Osteoblast (primary cell): ENCODE data around the gene TTC8. TPM values are rescaled to one million over a fixed set of nuclear protein-coding genes. Genes with fewer than 3 reads are reported as not detected.

ENCODE experiments used
- DNase-seq: peaks from one replicate; pipeline ENCODE4 v3.0.0; 2011; ENCODE audit warnings: low spot score, mixed read lengths; ENCODE audit not compliant: insufficient read length; ENCODE audit errors: missing footprints
- H2AFZ ChIP-seq: 2 replicates; pipeline ENCODE4 v1.6.0; 2011; ENCODE audit warnings: mild to moderate bottlenecking, low read length
- H3K27ac ChIP-seq: 2 replicates; pipeline ENCODE4 v1.5.1; 2011; ENCODE audit warnings: mild to moderate bottlenecking, low read depth, low read length, moderate library complexity
- H3K27me3 ChIP-seq: 2 replicates; pipeline ENCODE4 v1.6.0; 2012; ENCODE audit warnings: mild to moderate bottlenecking, control low read depth, inconsistent platforms, low read length, moderate library complexity; ENCODE audit not compliant: insufficient read depth
- H3K36me3 ChIP-seq: 2 replicates; pipeline ENCODE4 v1.5.1; 2011; ENCODE audit warnings: mild to moderate bottlenecking, low read length, control low read depth, moderate library complexity; ENCODE audit not compliant: insufficient read depth
- H3K4me1 ChIP-seq: 2 replicates; pipeline ENCODE4 v1.5.1; 2011; ENCODE audit warnings: mild to moderate bottlenecking, low read length, control low read depth, moderate library complexity; ENCODE audit not compliant: insufficient read depth
- H3K4me2 ChIP-seq: 2 replicates; pipeline ENCODE4 v1.6.0; 2011; ENCODE audit warnings: mild to moderate bottlenecking, low read length; ENCODE audit not compliant: insufficient read depth
- H3K4me3 ChIP-seq: fragments of 200-600 bp; sonication (generic); 3 replicates; pipeline ENCODE4 v1.5.1; 2012; ENCODE audit warnings: mild to moderate bottlenecking, low read length, inconsistent platforms; ENCODE audit not compliant: insufficient read depth
- H3K79me2 ChIP-seq: 2 replicates; pipeline ENCODE4 v1.6.0; 2012; ENCODE audit warnings: mild to moderate bottlenecking, low read length, control low read depth, inconsistent platforms; ENCODE audit not compliant: insufficient read depth
- H3K9me3 ChIP-seq: 2 replicates; pipeline ENCODE4 v1.5.1; 2011; ENCODE audit warnings: low read depth, low read length, control low read depth
- H4K20me1 ChIP-seq: 2 replicates; pipeline ENCODE4 v1.6.0; 2012; ENCODE audit warnings: mild to moderate bottlenecking, low read length, control low read depth; ENCODE audit not compliant: insufficient read depth
- CTCF ChIP-seq: IDR thresholded peaks from 2 replicates; pipeline ENCODE4 v1.5.1; 2011; ENCODE audit warnings: mild to moderate bottlenecking, low read depth, low read length, moderate library complexity; ENCODE audit errors: extremely low read depth
- total RNA-seq: library from RNA; depleted of rRNA; stranded (reverse); fragments of >200 nt; gene quantifications from 2 replicates; pipeline ENCODE4 v1.2.3, GENCODE V29; 2012

The TTC8 gene
- total RNA-seq, 1 donor = 30.8 TPM

GRCh38 chr14:88866305-88866704, 41.9 kb downstream of the TTC8 start:
- no peak for TF ChIP-seq CTCF
- H3K36me3 ChIP-seq = peaks cover 19% of the 10 kb centered on the region
- no peak overlapping the region for H3K4me3 ChIP-seq
- no peaks in the 10 kb centered on the region for H3K27me3 ChIP-seq
- H3K9me3 ChIP-seq = no peaks in the 10 kb centered on the region
- H3K4me2 ChIP-seq = no peak overlapping the region
- no peaks in the 10 kb centered on the region for H3K79me2 ChIP-seq
- no peaks in the 10 kb centered on the region for H3K4me1 ChIP-seq
- H3K27ac ChIP-seq = no peak overlapping the region
- H4K20me1 ChIP-seq = no peaks in the 10 kb centered on the region
- H2AFZ ChIP-seq = no peak overlapping the region
- DNase-seq = no peak

- Histone ChIP-seq H3K27ac (no peak overlapping the region), H3K4me1 (no peaks in the 10 kb centered on the region), H4K20me1 (no peaks in the 10 kb centered on the region), H2AFZ (no peak overlapping the region), H3K4me2 (no peak overlapping the region), H3K36me3 (peaks cover 28% of the 10 kb centered on the region), H3K4me3 (no peak overlapping the region), H3K9me3 (no peaks in the 10 kb centered on the region), H3K27me3 (no peaks in the 10 kb centered on the region), H3K79me2 (no peaks in the 10 kb centered on the region)
- TF ChIP-seq CTCF = peak; percentile 22
- no peak for DNase-seq
Observed at GRCh38 chr14:88868558-88869159, 44.2 kb downstream of the TTC8 start.

GRCh38 chr14:88870777-88871176, 46.3 kb downstream of the TTC8 start:
- H3K36me3 ChIP-seq = peaks cover 28% of the 10 kb centered on the region
- no peak overlapping the region for H2AFZ ChIP-seq
- no peak overlapping the region for H3K4me3 ChIP-seq
- H4K20me1 ChIP-seq = no peaks in the 10 kb centered on the region
- no peak overlapping the region for H3K4me2 ChIP-seq
- DNase-seq = no peak
- no peaks in the 10 kb centered on the region for H3K27me3 ChIP-seq
- no peaks in the 10 kb centered on the region for H3K9me3 ChIP-seq
- H3K27ac ChIP-seq = no peak overlapping the region
- H3K79me2 ChIP-seq = no peaks in the 10 kb centered on the region
- no peaks in the 10 kb centered on the region for H3K4me1 ChIP-seq
- TF ChIP-seq CTCF = no peak

GRCh38 chr14:88871429-88871828, 47.0 kb downstream of the TTC8 start:
- TF ChIP-seq CTCF = no peak
- no peaks in the 10 kb centered on the region for H3K79me2 ChIP-seq
- DNase-seq = no peak
- H3K4me1 ChIP-seq = no peaks in the 10 kb centered on the region
- H3K27me3 ChIP-seq = no peaks in the 10 kb centered on the region
- H4K20me1 ChIP-seq = no peaks in the 10 kb centered on the region
- H2AFZ ChIP-seq = no peak overlapping the region
- H3K9me3 ChIP-seq = no peaks in the 10 kb centered on the region
- peaks cover 28% of the 10 kb centered on the region for H3K36me3 ChIP-seq
- H3K4me2 ChIP-seq = no peak overlapping the region
- H3K27ac ChIP-seq = no peak overlapping the region
- no peak overlapping the region for H3K4me3 ChIP-seq
